Tibial nerve (tissue), 4 donors: Measurements from ENCODE around the gene ZNF483.

Experiments
- EP300 ChIP-seq, 2 donors: sonication (generic); formaldehyde crosslinking; IDR thresholded peaks; one replicate each; pipeline ENCODE4 v1.6.1; 2017; ENCODE audit warnings: antibody characterized with exemption in 2 of 2, mild to moderate bottlenecking in 1 of 2
- POLR2A ChIP-seq, 2 donors: fragments of 450-650 bp; IDR thresholded peaks; one replicate each; pipeline ENCODE4 v1.6.1; 2017; ENCODE audit warnings: antibody characterized with exemption in 2 of 2, mild to moderate bottlenecking in 2 of 2, moderate library complexity in 2 of 2
- TF ChIP-seq, protein P1 (sequence below), 5 experiments: fragments of 200-600 bp in 3 of 5; fragments of 450-650 bp in 2 of 5; sonication (generic) in 3 of 5; IDR thresholded peaks; one replicate each; pipeline ENCODE4 v1.5.1; 2016 to 2019; ENCODE audit warnings: antibody characterized with exemption in 5 of 5, mild to moderate bottlenecking in 3 of 5, moderate library complexity in 2 of 5

DNA sequence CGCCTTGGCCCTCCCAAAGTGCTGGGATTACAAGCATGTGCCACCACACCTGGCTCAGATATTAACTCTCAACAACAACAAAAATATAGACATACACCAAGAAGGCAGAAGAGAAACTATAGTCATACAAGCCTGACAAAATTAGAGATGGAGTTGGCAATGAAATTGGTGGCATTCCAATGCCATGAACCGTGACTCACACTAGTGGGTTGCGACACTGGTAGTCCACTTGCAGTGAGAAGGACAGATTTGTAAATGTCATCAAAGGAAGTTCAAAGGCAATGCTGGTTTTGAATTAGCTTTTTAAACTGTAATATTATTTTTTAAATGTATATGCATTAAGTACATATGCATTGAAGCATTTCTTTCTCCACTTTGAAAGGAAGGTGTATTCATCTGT lies 97.6 kb downstream of the ZNF483 start:
- TF ChIP-seq POLR2A (IDR thresholded peaks at IDR 0.05): no peak
- TF ChIP-seq, protein P1, sequence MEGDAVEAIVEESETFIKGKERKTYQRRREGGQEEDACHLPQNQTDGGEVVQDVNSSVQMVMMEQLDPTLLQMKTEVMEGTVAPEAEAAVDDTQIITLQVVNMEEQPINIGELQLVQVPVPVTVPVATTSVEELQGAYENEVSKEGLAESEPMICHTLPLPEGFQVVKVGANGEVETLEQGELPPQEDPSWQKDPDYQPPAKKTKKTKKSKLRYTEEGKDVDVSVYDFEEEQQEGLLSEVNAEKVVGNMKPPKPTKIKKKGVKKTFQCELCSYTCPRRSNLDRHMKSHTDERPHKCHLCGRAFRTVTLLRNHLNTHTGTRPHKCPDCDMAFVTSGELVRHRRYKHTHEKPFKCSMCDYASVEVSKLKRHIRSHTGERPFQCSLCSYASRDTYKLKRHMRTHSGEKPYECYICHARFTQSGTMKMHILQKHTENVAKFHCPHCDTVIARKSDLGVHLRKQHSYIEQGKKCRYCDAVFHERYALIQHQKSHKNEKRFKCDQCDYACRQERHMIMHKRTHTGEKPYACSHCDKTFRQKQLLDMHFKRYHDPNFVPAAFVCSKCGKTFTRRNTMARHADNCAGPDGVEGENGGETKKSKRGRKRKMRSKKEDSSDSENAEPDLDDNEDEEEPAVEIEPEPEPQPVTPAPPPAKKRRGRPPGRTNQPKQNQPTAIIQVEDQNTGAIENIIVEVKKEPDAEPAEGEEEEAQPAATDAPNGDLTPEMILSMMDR (IDR thresholded peaks at IDR 0.05): no peak
- TF ChIP-seq EP300 (IDR thresholded peaks at IDR 0.05): peak in 1 of 2 donors; percentile 62
